GM12865 (cell line): ENCODE results near the gene GALR3.
A peak's percentile ranks its signal among the peaks of the same experiment; 100 is the strongest.

ENCODE experiments used
- DNase-seq: peaks from one replicate; pipeline ENCODE4 v3.0.0; 2010; ENCODE audit warnings: low read depth
- H3K4me3 ChIP-seq: 2 replicates; pipeline ENCODE4 v1.5.1; 2011; ENCODE audit warnings: mild to moderate bottlenecking, low read depth, low read length, control low read depth
- TF ChIP-seq, protein P1 (sequence below): IDR thresholded peaks from 2 replicates; pipeline ENCODE4 v1.5.1; 2011; ENCODE audit warnings: low read length, control low read depth, low read depth, inconsistent platforms; ENCODE audit not compliant: insufficient read depth; ENCODE audit errors: missing control alignments

Gene GALR3

DNA sequence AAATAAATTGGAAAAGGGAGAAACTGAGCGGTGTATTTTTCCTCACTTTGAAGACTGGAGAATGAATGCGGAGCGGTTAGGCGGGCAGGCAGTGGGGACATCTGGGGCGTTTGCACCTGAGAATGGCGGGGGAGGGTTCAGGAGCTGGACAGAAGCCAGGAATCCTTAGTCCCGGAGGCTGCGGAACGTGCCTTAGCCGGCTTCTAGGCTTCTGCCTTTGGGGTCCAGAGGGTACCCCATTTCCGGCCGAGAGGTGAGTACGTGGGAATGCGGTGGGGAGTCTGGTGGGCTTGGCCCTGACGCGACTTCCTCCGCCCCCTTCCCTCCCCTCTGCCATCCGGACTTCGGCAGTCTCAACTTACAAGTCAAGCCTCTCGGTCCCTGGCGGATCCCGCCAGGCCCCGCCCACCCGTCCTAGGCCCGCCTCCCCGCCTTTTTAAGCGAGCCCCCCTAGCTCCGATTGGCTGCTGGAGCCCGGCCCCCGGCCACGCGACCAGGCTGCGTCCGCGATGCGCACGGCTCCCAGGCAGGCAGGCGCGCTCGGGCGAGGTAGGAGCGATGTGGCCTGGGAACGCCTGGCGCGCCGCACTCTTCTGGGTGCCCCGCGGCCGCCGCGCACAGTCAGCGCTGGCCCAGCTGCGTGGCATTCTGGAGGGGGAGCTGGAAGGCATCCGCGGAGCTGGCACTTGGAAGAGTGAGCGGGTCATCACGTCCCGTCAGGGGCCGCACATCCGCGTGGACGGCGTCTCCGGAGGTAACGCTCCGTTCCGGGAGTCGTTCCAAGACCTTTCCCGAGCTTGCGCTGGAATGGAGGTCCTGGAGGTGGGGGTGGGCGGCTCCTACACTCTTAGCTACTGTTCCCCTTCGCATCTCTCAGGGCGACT, 15.5 kb upstream of the GALR3 start, which contains the start of gene GCAT:
GCAT (plus strand) TSS at position 525 of the 884 bp plus-strand sequence; CDS start at position 559, 34 bp downstream.
- H3K4me3 ChIP-seq: peak within 1 kb of the TSS; percentile 76
- DNase-seq: peak; percentile 97

DNA sequence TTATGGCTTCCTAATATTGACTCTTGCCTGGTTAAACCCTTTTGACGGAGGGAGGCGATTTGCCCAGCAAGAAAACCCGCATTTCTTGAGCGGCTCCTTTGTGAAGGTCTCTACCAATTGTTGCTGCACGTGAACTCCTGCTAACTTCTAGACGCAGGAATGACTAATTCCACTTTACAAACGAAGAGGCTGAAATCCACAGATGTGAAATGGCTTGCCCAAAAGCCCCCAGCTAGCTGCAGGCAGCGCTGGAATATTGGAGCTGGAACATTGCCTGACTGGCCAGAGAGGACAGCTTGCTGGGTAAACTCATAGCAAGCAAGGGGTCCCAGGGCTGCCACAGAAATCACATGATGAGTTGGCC, 14.9 kb upstream of the GALR3 start:
- no peak for DNase-seq
- H3K4me3 ChIP-seq: peak overlapping the region; percentile 76
- TF ChIP-seq, protein P1, sequence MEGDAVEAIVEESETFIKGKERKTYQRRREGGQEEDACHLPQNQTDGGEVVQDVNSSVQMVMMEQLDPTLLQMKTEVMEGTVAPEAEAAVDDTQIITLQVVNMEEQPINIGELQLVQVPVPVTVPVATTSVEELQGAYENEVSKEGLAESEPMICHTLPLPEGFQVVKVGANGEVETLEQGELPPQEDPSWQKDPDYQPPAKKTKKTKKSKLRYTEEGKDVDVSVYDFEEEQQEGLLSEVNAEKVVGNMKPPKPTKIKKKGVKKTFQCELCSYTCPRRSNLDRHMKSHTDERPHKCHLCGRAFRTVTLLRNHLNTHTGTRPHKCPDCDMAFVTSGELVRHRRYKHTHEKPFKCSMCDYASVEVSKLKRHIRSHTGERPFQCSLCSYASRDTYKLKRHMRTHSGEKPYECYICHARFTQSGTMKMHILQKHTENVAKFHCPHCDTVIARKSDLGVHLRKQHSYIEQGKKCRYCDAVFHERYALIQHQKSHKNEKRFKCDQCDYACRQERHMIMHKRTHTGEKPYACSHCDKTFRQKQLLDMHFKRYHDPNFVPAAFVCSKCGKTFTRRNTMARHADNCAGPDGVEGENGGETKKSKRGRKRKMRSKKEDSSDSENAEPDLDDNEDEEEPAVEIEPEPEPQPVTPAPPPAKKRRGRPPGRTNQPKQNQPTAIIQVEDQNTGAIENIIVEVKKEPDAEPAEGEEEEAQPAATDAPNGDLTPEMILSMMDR: no peak

More for the DNA sequence above, 15.5 kb upstream of the GALR3 start, which contains the start of gene GCAT:
- TF ChIP-seq, protein P1: no peak

DNA sequence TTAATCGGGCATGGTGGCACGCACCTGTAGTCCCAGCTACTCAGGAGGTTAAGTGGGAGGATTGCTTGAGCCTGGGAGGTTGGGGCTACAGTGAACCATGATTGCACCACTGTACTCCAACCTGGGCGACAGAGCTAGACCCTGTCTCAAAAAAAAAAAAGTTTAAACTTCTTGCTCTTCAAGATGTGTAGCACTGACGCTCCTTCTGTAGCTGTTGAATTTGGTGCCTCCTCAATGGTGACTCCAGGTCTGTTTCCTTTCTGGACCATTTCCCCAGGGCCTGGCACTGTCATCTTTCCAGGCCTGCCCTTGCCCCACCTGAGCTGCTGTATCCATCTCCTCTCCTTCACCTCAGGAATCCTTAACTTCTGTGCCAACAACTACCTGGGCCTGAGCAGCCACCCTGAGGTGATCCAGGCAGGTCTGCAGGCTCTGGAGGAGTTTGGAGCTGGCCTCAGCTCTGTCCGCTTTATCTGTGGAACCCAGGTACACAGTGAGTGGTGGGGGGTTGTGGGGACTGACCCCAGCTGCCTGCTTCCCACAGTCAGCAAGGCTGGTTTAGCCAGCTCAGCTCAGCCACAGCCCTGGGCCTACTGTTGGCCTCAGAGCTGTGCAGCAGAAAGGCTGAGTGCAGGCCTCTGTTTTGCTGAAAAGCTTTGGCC, 13.4 kb upstream of the GALR3 start:
- TF ChIP-seq, protein P1: no peak

DNA sequence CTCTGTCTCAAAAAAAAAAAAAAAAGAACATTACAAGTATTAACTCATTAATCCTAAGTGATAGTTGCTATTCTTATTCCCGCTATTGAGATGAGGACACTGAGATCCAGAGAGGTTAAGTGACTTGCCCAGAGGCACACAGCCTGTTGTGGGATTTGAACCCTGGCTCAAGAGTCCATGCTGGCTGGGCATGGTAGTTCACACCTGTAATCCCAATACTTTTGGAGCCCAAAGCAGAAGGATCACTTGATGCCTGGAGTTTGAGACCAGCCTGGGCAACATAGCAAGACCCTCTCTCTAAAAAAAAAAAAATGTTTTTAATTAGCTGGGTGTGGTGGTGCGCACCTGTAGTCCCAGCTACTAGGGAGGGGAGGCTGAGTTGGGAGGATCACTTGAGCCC, 11.3 kb upstream of the GALR3 start:
- no peak for DNase-seq
- TF ChIP-seq, protein P1: no peak
- no peak overlapping the region for H3K4me3 ChIP-seq

More for the DNA sequence above, 13.4 kb upstream of the GALR3 start:
- DNase-seq: no peak
- H3K4me3 ChIP-seq: no peak overlapping the region

DNA sequence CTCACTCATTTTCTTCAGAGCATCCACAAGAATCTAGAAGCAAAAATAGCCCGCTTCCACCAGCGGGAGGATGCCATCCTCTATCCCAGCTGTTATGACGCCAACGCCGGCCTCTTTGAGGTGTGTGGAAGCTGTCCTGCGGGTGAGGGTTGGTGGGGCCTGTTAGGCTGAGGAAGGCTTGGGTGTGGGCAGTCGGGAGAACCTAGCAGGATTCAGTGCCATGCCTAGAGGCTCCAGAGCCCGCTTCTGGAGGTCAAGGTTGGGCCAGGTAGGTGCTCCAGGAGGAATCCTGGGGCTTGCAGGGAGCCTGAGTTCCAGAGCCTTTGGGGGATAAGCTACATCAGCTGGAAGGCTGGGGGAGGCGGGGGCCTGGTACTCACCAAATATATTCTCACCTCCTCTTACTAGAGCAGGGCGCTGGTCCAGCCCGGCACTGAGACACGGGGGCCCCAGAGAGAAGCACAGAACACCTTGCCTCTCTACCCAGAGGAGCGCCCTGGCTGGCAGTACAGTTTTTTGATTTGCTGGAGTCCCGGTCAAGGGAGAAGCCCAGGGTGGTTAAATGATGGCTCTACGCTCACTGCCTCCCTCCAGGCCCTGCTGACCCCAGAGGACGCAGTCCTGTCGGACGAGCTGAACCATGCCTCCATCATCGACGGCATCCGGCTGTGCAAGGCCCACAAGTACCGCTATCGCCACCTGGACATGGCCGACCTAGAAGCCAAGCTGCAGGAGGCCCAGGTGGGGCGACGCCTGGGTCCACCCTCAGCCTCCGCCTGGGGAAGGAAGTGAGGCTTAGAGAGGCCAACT, 10.1 kb upstream of the GALR3 start:
- no peak for DNase-seq
- no peak overlapping the region for H3K4me3 ChIP-seq
- TF ChIP-seq, protein P1: no peak

DNA sequence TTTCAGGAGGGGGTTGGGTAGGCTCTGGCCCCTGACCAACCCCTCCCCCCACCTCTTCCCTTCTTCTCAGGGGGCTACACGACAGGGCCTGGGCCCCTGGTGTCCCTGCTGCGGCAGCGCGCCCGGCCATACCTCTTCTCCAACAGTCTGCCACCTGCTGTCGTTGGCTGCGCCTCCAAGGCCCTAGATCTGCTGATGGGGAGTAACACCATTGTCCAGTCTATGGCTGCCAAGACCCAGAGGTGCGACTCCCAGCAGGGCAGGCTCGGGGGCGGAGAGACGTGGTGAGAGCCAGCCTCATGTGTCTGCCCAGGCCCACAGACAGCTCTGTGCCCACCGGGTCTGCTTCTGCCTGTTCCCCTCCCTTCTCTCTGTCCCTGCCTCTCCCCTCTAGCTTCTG, 7.6 kb upstream of the GALR3 start:
- DNase-seq: no peak
- TF ChIP-seq, protein P1: no peak
- H3K4me3 ChIP-seq: no peak overlapping the region
